Right lung (tissue), 5 donors: Measurements from ENCODE around the gene KANK2. TPM values are rescaled to one million over a fixed set of nuclear protein-coding genes. Genes with fewer than 3 reads are reported as not detected.
"Not testable (repeated sequence)": the region's sequence is repeated elsewhere in the genome, so short reads cannot be mapped to it uniquely, and the experiment has no call there.

Experiments
- DNase-seq, 2 donors: peaks; one replicate each; pipeline ENCODE4 v3.0.0-alpha.2; 2013
- polyA plus RNA-seq, 5 donors: library from polyadenylated mRNA; unstranded; fragments of 120-200 nt; gene quantifications; one replicate each; pipeline versions ENCODE4 v1.2.1 to v1.2.3, GENCODE V29; 2013; ENCODE audit warnings: inconsistent platforms in 1 of 5, low replicate concordance in 1 of 5; ENCODE audit not compliant: insufficient read length in 5 of 5, insufficient read depth in 1 of 5

The KANK2 gene
- polyA plus RNA-seq, 5 donors: 218 to 306 (median 249) TPM

GRCh38 chr19:11174336-11174735 lies 23.0 kb downstream of the KANK2 start:
- DNase-seq: no peak

GRCh38 chr19:11173516-11174155 lies 23.7 kb downstream of the KANK2 start:
- DNase-seq: no peak

- no peak for DNase-seq
These were observed 24.8 kb downstream of the KANK2 start for GRCh38 chr19:11172576-11172975.

- DNase-seq: no peak
These were observed 26.2 kb downstream of the KANK2 start for GRCh38 chr19:11171144-11171543.

GRCh38 chr19:11169896-11170678 lies 27.3 kb downstream of the KANK2 start:
- no peak for DNase-seq

- no peak for DNase-seq
These were observed 28.8 kb downstream of the KANK2 start for GRCh38 chr19:11168568-11168967.

- no peak for DNase-seq
These were observed 30.8 kb downstream of the KANK2 start for GRCh38 chr19:11166281-11167142.

GRCh38 chr19:11165486-11166030 lies 31.8 kb downstream of the KANK2 start:
- DNase-seq: no peak

GRCh38 chr19:11164879-11165406 lies 32.4 kb downstream of the KANK2 start:
- DNase-seq: peak; percentile 86 to 92

GRCh38 chr19:11164296-11164695 lies 33.0 kb downstream of the KANK2 start:
- DNase-seq: no peak

GRCh38 chr19:11160440-11160768 lies 36.9 kb downstream of the KANK2 start:
- DNase-seq: not testable (repeated sequence)

GRCh38 chr19:11159598-11160439 lies 37.5 kb downstream of the KANK2 start:
- DNase-seq: peak; percentile 60 to 70

- peak; percentile 97 to 98 for DNase-seq
These were observed 41.8 kb downstream of the KANK2 start, which contains the start of gene SPC24 for GRCh38 chr19:11155373-11156120. Gene SPC24, minus strand, starts transcription at chr19:11155782. Its CDS starts 6 bp downstream, at chr19:11155776.

- no peak for DNase-seq
These were observed 42.7 kb downstream of the KANK2 start for GRCh38 chr19:11154683-11155047.

GRCh38 chr19:11152318-11153062 lies 44.9 kb downstream of the KANK2 start:
- DNase-seq: peak in 1 of 2 donors; percentile 35

GRCh38 chr19:11151181-11151580 lies 46.2 kb downstream of the KANK2 start:
- DNase-seq: peak; percentile 62 to 69

GRCh38 chr19:11148001-11148400 lies 49.3 kb downstream of the KANK2 start:
- DNase-seq: no peak

GRCh38 chr19:11145536-11145924 lies 51.8 kb downstream of the KANK2 start:
- no peak for DNase-seq

- peak; percentile 92 to 93 for DNase-seq
These were observed 54.7 kb downstream of the KANK2 start for GRCh38 chr19:11142528-11143171.
